Measurements from ENCODE around the gene GRK2.

GRK2 gene

GRCh38 chr11:67292671-67293070 lies 26.4 kb downstream of the GRK2 start:
- TF ChIP-seq, protein P1, sequence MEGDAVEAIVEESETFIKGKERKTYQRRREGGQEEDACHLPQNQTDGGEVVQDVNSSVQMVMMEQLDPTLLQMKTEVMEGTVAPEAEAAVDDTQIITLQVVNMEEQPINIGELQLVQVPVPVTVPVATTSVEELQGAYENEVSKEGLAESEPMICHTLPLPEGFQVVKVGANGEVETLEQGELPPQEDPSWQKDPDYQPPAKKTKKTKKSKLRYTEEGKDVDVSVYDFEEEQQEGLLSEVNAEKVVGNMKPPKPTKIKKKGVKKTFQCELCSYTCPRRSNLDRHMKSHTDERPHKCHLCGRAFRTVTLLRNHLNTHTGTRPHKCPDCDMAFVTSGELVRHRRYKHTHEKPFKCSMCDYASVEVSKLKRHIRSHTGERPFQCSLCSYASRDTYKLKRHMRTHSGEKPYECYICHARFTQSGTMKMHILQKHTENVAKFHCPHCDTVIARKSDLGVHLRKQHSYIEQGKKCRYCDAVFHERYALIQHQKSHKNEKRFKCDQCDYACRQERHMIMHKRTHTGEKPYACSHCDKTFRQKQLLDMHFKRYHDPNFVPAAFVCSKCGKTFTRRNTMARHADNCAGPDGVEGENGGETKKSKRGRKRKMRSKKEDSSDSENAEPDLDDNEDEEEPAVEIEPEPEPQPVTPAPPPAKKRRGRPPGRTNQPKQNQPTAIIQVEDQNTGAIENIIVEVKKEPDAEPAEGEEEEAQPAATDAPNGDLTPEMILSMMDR (conservative IDR thresholded peaks at IDR 0.05), result no peak
- H3K27ac ChIP-seq, result no peak overlapping the region

DNA sequence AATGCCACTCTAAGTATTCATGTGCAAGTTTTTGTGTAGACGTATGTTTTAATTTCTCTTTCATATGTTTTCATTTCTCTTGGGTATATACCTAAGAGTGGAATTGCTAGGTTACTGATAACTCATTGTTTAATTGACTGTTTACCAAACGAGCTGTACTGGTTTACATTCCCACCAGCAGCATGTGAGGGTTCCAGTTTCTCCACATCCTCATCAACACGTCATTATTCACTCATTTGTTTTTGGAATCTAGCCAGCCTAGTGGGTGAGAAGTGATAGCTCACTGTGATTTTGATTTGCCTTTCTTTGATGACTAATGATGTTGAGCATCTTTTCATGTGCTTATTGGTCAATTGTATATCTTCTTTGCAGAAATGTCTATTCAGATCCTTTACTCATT lies 26.8 kb downstream of the GRK2 start:
- H3K27ac ChIP-seq, result no peak overlapping the region
- TF ChIP-seq, protein P1 (conservative IDR thresholded peaks at IDR 0.05), result no peak

DNA sequence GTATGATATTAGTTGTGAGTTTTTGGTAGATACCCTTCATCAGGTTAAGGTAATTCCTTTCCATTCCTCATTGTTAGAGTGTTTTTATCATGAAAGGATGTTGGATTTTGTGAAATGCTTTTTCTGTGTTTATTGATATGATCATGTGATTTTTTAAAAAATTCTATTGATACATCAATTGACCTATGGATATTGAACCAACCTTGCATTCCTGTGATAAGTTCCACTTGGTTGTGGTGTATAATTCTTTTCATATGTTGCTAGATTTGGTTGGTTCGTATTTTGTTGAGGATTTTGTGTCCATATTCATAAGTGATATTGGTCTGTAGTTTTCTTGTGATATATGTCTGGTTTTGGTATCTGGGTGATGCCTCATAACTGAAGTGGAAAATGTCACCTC lies 29.6 kb downstream of the GRK2 start:
- TF ChIP-seq, protein P1 (conservative IDR thresholded peaks at IDR 0.05), result no peak
- H3K27ac ChIP-seq, result no peak overlapping the region

DNA sequence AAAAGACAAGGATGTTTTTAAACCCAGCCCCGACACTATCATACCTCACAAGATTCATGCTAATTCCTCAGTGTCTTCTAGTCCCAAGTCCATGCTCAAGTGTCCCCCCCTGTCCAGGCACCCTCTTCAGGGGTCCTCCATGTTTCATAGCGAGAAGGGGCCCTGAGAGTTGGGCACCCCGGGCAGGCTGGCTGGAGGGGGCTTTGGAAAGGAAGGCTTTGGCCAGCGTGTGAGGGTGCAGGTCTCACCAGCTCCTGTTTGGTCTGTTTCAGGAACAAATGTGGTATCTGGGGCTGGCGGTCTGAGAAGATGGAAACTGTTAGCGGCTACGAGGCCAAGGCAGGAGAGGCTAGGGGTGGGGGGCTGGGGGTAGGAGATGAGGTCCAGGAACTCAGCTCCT lies 32.5 kb downstream of the GRK2 start:
- peak overlapping the region; percentile 1; the same call in 1 of the 2 replicates for H3K27ac ChIP-seq

GRCh38 chr11:67299471-67300191 lies 33.4 kb downstream of the GRK2 start:
- peak overlapping the region; percentile 1; the same call in 1 of the 2 replicates for H3K27ac ChIP-seq
- TF ChIP-seq, protein P1 (conservative IDR thresholded peaks at IDR 0.05), result no peak

More for the DNA sequence above, 32.5 kb downstream of the GRK2 start:
- TF ChIP-seq, protein P1 (conservative IDR thresholded peaks at IDR 0.05), result no peak

GRCh38 chr11:67300256-67300755 lies 34.0 kb downstream of the GRK2 start:
- TF ChIP-seq, protein P1 (conservative IDR thresholded peaks at IDR 0.05), result no peak
- H3K27ac ChIP-seq, result 0 out of 2 replicates have a peak overlapping the region, but pooled peaks have one; percentile 3

GRCh38 chr11:67300756-67301312 lies 34.6 kb downstream of the GRK2 start:
- H3K27ac ChIP-seq, result 0 out of 2 replicates have a peak overlapping the region, but pooled peaks have one; percentile 3
- TF ChIP-seq, protein P1 (conservative IDR thresholded peaks at IDR 0.05), result no peak
